ENCODE measurements around the gene OSGIN1.

Gene OSGIN1

DNA sequence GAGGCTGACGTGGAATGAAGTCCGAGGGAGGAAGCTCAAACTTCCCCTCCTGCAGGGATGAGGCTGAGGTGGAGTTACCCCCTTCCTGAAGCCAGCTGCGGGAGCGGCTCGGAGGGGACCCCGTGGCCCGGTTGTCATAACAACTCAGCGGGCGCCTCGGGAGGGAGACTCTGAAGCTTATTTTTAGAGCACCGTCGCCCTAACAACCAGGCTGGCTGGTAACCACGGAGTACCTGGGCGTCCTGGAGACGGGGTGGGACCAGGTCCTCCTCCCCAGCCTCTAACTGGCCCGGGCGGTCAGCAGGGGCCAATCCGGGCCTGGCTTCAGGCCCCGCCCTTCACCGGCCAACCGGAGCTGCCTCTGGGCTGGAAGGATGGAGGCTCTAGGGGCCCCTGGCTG is 42.7 kb downstream of the OSGIN1 start:
- H3K4me3 ChIP-seq (ENCODE audit: low read depth, low read length), result no peak overlapping the region
- DNase-seq (ENCODE audit: low read depth), result no peak
- TF ChIP-seq, protein P1, sequence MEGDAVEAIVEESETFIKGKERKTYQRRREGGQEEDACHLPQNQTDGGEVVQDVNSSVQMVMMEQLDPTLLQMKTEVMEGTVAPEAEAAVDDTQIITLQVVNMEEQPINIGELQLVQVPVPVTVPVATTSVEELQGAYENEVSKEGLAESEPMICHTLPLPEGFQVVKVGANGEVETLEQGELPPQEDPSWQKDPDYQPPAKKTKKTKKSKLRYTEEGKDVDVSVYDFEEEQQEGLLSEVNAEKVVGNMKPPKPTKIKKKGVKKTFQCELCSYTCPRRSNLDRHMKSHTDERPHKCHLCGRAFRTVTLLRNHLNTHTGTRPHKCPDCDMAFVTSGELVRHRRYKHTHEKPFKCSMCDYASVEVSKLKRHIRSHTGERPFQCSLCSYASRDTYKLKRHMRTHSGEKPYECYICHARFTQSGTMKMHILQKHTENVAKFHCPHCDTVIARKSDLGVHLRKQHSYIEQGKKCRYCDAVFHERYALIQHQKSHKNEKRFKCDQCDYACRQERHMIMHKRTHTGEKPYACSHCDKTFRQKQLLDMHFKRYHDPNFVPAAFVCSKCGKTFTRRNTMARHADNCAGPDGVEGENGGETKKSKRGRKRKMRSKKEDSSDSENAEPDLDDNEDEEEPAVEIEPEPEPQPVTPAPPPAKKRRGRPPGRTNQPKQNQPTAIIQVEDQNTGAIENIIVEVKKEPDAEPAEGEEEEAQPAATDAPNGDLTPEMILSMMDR (IDR thresholded peaks at IDR 0.05; ENCODE audit: low read depth, low read length, missing control alignments), result no peak

DNA sequence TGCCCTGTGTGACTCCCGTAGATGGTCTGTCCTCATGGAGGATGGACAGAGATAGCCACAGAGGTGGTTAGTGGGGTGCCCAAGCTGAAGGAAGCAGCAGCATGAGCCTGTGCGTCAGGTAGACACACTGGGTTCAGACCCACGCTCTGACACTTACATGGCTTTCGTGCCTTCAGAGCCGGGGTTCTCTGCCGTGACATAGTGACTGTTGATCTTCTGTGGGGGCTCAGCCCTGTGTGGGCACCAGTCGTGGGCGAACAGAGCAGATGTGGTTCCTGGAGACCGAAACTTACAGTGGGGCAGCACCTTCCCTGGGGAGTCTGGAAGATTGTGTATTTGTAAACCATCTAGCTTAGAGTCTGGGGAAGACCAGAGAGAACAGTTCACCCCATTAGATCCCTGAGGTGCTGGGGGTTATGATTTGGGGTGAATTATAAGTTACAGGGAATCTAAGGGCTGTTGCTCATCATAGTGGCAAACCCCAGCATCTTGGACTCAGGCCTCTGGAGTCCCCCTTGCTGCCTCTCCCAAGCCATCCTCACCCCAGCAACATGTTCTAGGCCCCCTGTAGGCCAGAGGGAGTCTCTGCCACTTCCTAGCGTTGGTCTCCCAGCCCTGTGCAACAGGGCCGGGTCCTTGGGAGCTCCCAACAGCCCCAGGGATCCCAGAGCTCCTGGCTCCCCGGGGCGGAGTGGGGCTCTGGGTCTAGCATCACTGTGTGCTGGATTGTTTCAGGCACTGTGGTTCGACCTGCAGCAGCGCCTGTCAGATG is 43.6 kb downstream of the OSGIN1 start:
- H3K4me3 ChIP-seq (ENCODE audit: low read depth, low read length), result no peak overlapping the region
- DNase-seq (ENCODE audit: low read depth), result no peak
- TF ChIP-seq, protein P1 (IDR thresholded peaks at IDR 0.05; ENCODE audit: low read depth, low read length, missing control alignments), result peak; percentile 45

DNA sequence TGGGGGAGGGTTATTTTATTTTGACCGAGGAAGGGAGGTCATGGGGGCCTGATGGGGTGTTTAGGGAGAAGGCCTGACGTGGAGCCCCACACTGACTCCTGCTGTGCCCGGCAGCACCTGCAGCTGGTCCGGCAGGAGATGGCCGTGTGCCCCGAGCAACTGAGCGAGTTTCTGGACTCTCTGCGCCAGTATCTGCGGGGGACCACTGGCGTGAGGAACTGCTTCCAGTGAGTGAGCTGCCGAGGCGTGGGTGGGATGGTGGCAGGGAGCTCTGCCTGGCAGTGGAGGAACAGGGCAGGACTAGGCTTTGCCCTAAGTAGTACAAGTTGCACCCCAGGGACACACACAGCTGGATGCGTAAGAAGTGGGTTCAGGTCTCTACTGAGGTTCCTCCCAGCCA is 45.1 kb downstream of the OSGIN1 start:
- no peak for DNase-seq (ENCODE audit: low read depth)
- no peak overlapping the region for H3K4me3 ChIP-seq (ENCODE audit: low read depth, low read length)
- TF ChIP-seq, protein P1 (IDR thresholded peaks at IDR 0.05; ENCODE audit: low read depth, low read length, missing control alignments), result no peak

DNA sequence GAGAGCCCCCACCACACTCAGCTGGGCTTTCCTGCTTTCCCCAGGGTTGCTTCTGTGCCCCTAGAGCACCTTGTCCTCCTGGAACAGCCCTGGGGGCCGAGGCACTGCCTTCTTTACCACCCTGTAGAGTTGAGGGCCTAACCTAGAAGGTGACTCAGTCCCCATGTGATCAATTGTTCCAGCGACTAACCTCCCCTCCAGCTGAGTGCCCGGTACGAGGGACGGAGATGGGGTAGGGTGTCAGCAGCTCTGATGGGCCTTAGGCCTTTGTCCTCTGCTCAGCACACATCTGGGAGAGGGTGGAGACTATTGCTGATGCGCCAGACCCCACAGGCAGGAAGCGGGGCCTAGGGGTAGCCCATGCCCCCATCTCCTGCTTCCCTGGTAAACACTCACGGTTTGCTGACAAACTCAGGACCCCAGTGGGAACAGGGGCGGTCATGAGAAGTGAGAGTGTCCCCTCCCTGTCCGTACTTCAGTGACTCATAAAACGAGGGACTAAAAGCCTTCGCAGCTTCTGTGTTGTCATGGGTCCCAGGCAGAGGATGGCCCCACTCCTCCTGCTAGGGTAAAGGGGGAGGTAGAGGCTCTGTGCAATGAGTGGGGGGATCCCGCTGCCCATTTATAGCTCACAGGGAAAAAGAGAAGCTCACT is 48.1 kb downstream of the OSGIN1 start:
- TF ChIP-seq, protein P1 (IDR thresholded peaks at IDR 0.05; ENCODE audit: low read depth, low read length, missing control alignments), result no peak
- H3K4me3 ChIP-seq (ENCODE audit: low read depth, low read length), result no peak overlapping the region
- no peak for DNase-seq (ENCODE audit: low read depth)

DNA sequence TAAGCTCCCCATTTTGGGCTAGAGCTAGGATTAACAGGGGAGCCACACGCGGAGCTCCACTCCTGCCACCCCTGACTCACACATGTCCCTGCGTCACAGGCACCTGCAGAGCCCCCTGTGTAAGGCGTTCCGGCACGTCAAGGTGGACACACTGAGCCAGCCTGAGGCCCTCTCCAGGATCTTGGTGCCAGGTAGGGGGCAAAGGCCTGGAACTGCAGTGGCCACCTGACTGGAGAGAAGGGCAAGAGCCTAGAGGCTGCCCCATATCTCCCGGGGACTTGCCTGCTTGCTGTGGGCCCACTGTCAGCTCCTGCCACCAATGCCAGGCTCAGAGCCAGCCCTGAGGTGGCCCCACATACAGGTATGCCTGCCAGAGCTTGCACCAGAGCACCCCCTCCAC is 48.7 kb downstream of the OSGIN1 start:
- H3K4me3 ChIP-seq (ENCODE audit: low read depth, low read length), result no peak overlapping the region
- DNase-seq (ENCODE audit: low read depth), result no peak
- TF ChIP-seq, protein P1 (IDR thresholded peaks at IDR 0.05; ENCODE audit: low read depth, low read length, missing control alignments), result no peak

DNA sequence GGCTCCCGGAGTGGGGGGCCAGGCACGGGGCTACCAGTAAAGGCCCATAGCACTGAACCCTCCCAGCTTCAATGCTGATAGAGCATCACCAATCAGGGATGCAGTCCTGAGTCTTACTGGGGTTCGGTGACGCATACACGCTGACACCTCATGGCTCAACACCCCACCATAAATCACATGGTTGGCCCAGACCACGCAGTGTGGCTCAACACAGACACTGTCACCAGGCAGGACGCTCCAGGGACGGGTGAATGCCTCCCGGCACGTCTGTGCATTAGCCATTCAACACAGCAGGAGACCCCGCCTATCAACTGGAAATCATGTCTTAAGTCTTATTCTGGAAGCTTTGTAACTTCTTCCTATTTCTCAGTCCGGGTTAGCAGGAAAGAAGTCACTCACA is 50.0 kb downstream of the OSGIN1 start:
- H3K4me3 ChIP-seq (ENCODE audit: low read depth, low read length), result no peak overlapping the region
- no peak for DNase-seq (ENCODE audit: low read depth)
- TF ChIP-seq, protein P1 (IDR thresholded peaks at IDR 0.05; ENCODE audit: low read depth, low read length, missing control alignments), result no peak

Measured in GM12864 (cell line).